CD4-positive, CD25-positive, alpha-beta regulatory T cell (primary cell): ENCODE data around the gene PLAAT3. TPM values are rescaled to one million over a fixed set of nuclear protein-coding genes. Genes with fewer than 3 reads are reported as not detected.
A peak's percentile ranks its signal among the peaks of the same experiment; 100 is the strongest.
"Not testable (repeated sequence)": the region's sequence is repeated elsewhere in the genome, so short reads cannot be mapped to it uniquely, and the experiment has no call there.

Source experiments
- ATAC-seq, 2 donors: fragments of 150-1000 bp; cut with Tn5 transposase; one replicate each; pipeline ENCODE4 v1.10.0; 2021; ENCODE audit warnings: low read depth in 2 of 2, moderate number of reproducible peaks in 2 of 2, moderate library complexity in 1 of 2
- DNase-seq, 3 donors: peaks; one replicate each; pipeline versions ENCODE4 v3.0.0 to v3.0.0-alpha.2; 2012 to 2022; ENCODE audit warnings: mixed read lengths in 1 of 3
- H3K27ac ChIP-seq: one replicate; pipeline ENCODE4 v1.7.0; 2013; ENCODE audit warnings: mild to moderate bottlenecking, low read length; ENCODE audit not compliant: insufficient read depth, poor library complexity, severe bottlenecking
- H3K27me3 ChIP-seq: one replicate; pipeline ENCODE4 v1.7.0; 2013; ENCODE audit warnings: low read length; ENCODE audit not compliant: control insufficient read depth, insufficient read depth
- H3K36me3 ChIP-seq: one replicate; pipeline ENCODE4 v1.7.0; 2013; ENCODE audit warnings: mild to moderate bottlenecking, low read length, moderate library complexity; ENCODE audit not compliant: control insufficient read depth, insufficient read depth
- H3K4me1 ChIP-seq: 2 replicates; pipeline ENCODE4 v1.7.0; 2013; ENCODE audit warnings: mild to moderate bottlenecking, low read length; ENCODE audit not compliant: insufficient read depth, control insufficient read depth, poor library complexity, severe bottlenecking
- H3K4me3 ChIP-seq: one replicate; pipeline ENCODE4 v1.7.0; 2013; ENCODE audit warnings: low read depth, mild to moderate bottlenecking, low read length, moderate library complexity
- H3K9me3 ChIP-seq, 2 experiments: 1 replicate in 1 of 2; 2 replicates in 1 of 2; pipeline ENCODE4 v1.7.0; 2013; ENCODE audit warnings: low read length in 2 of 2, mild to moderate bottlenecking in 1 of 2, moderate library complexity in 1 of 2; ENCODE audit not compliant: control insufficient read depth in 2 of 2
- H3K27ac Mint-ChIP-seq, 3 donors: one replicate each; pipeline ENCODE4 v1.8.0; 2020 to 2022; ENCODE audit warnings: mild to moderate bottlenecking in 3 of 3, mixed read lengths in 3 of 3, moderate library complexity in 2 of 3
- H3K27me3 Mint-ChIP-seq: one replicate; pipeline ENCODE4 v1.8.0; 2022; ENCODE audit warnings: mild to moderate bottlenecking, mixed read lengths
- H3K36me3 Mint-ChIP-seq: one replicate; pipeline ENCODE4 v1.8.0; 2020; ENCODE audit warnings: mixed read lengths
- H3K4me1 Mint-ChIP-seq, 4 donors: one replicate each; pipeline ENCODE4 v1.8.0; 2020 to 2022; ENCODE audit warnings: mixed read lengths in 4 of 4, mild to moderate bottlenecking in 1 of 4
- H3K4me3 Mint-ChIP-seq, 4 donors: one replicate each; pipeline ENCODE4 v1.8.0; 2020 to 2022; ENCODE audit warnings: mild to moderate bottlenecking in 4 of 4, mixed read lengths in 4 of 4, moderate library complexity in 3 of 4
- H3K9me3 Mint-ChIP-seq, 7 donors: one replicate each; pipeline ENCODE4 v1.8.0; 2020 to 2022; ENCODE audit warnings: mixed read lengths in 7 of 7, mild to moderate bottlenecking in 3 of 7, moderate library complexity in 2 of 7
- polyA plus RNA-seq, 4 donors: library from polyadenylated mRNA; unstranded; fragments of 300-500 nt; fragmentation: Illumina TruSeq; gene quantifications; one replicate each; pipeline ENCODE4 v1.2.3, GENCODE V29; 2021
- total RNA-seq: library from RNA; stranded (reverse); gene quantifications from one replicate; pipeline ENCODE4 v1.2.3, GENCODE V29; 2022

The PLAAT3 gene
- total and polyA plus RNA-seq, 5 donors from 2014 or later, result 3.1 to 19.0 (median 5.8) TPM

GRCh38 chr11:63553759-63554158, 60.5 kb downstream of the PLAAT3 start:
- peak overlapping the region; percentile 76 to 91 (median 85) for H3K4me3 Mint-ChIP-seq
- H3K27ac ChIP-seq, result peak overlapping the region; percentile 74
- peak overlapping the region; percentile 84 to 99 (median 99) for H3K27ac Mint-ChIP-seq
- peak; percentile 85 to 94 for ATAC-seq
- H3K27me3 ChIP-seq, result no peaks in the 10 kb centered on the region
- H3K36me3 Mint-ChIP-seq, result peaks cover 3% of the 10 kb centered on the region
- H3K4me1 Mint-ChIP-seq, result peaks cover 26 to 62% (median 37%) of the 10 kb centered on the region in 4 donors
- H3K4me1 ChIP-seq, result peaks cover 37% of the 10 kb centered on the region
- no peaks in the 10 kb centered on the region for H3K9me3 ChIP-seq
- DNase-seq, result peak in 2 of 3 donors; percentile 45 to 78
- H3K9me3 Mint-ChIP-seq, result no peaks in the 10 kb centered on the region
- H3K36me3 ChIP-seq, result no peaks in the 10 kb centered on the region
- no peaks in the 10 kb centered on the region for H3K27me3 Mint-ChIP-seq
- H3K4me3 ChIP-seq, result peak overlapping the region; percentile 47

GRCh38 chr11:63552921-63553320, 61.3 kb downstream of the PLAAT3 start:
- peak overlapping the region; percentile 74 for H3K27ac ChIP-seq
- H3K4me1 Mint-ChIP-seq, result peaks cover 26 to 62% (median 35%) of the 10 kb centered on the region in 4 donors

GRCh38 chr11:63551889-63552266, 62.4 kb downstream of the PLAAT3 start:
- H3K9me3 ChIP-seq, result no peaks in the 10 kb centered on the region
- peaks cover 10% of the 10 kb centered on the region for H3K36me3 Mint-ChIP-seq
- DNase-seq (no peak), ATAC-seq (no peak)
- H3K27me3 ChIP-seq, result no peaks in the 10 kb centered on the region
- peaks cover 24 to 63% (median 34%) of the 10 kb centered on the region in 4 donors for H3K4me1 Mint-ChIP-seq
- H3K27ac ChIP-seq, result peak overlapping the region; percentile 47
- peak overlapping the region; percentile 31 for H3K4me3 ChIP-seq
- peak overlapping the region in 2 of 3 donors; percentile 66 to 84 for H3K27ac Mint-ChIP-seq
- peaks cover 37% of the 10 kb centered on the region for H3K4me1 ChIP-seq
- no peaks in the 10 kb centered on the region for H3K27me3 Mint-ChIP-seq
- no peaks in the 10 kb centered on the region for H3K9me3 Mint-ChIP-seq
- H3K4me3 Mint-ChIP-seq, result peak overlapping the region in 3 of 4 donors; percentile 81 to 91 (median 86)
- H3K36me3 ChIP-seq, result peaks cover 6% of the 10 kb centered on the region

More at GRCh38 chr11:63552921-63553320, 61.3 kb downstream of the PLAAT3 start:
- Mint-ChIP-seq H3K4me3 (peak overlapping the region; percentile 2 to 91 (median 82)), H3K36me3 (peaks cover 3% of the 10 kb centered on the region), H3K9me3 (no peaks in the 10 kb centered on the region), H3K27me3 (no peaks in the 10 kb centered on the region), H3K27ac (peak overlapping the region; percentile 84 to 97 (median 88))
- ATAC-seq (no peak), DNase-seq (no peak)
- H3K9me3 ChIP-seq, result no peaks in the 10 kb centered on the region
- peaks cover 3% of the 10 kb centered on the region for H3K36me3 ChIP-seq
- peaks cover 37% of the 10 kb centered on the region for H3K4me1 ChIP-seq
- no peak overlapping the region for H3K4me3 ChIP-seq
- H3K27me3 ChIP-seq, result no peaks in the 10 kb centered on the region

- Histone ChIP-seq H3K9me3 (no peaks in the 10 kb centered on the region), H3K4me3 (peak overlapping the region; percentile 31), H3K36me3 (peaks cover 10% of the 10 kb centered on the region), H3K4me1 (peaks cover 37% of the 10 kb centered on the region), H3K27me3 (no peaks in the 10 kb centered on the region), H3K27ac (peak overlapping the region; percentile 47)
- H3K4me3 Mint-ChIP-seq, result peak overlapping the region; percentile 81 to 91 (median 85)
- peak overlapping the region; percentile 84 to 92 (median 91) for H3K27ac Mint-ChIP-seq
- no peaks in the 10 kb centered on the region for H3K9me3 Mint-ChIP-seq
- ATAC-seq (no peak), DNase-seq (peak in 1 of 3 donors; percentile 37)
- H3K4me1 Mint-ChIP-seq, result peaks cover 23 to 57% (median 35%) of the 10 kb centered on the region in 4 donors
- peaks cover 16% of the 10 kb centered on the region for H3K36me3 Mint-ChIP-seq
- no peaks in the 10 kb centered on the region for H3K27me3 Mint-ChIP-seq
Measured at GRCh38 chr11:63551091-63551888, 62.9 kb downstream of the PLAAT3 start.

GRCh38 chr11:63550156-63550700, 64.0 kb downstream of the PLAAT3 start:
- Mint-ChIP-seq H3K4me3 (peak overlapping the region in 2 of 4 donors; percentile 84 to 86), H3K36me3 (peaks cover 22% of the 10 kb centered on the region), H3K4me1 (peaks cover 22 to 47% (median 34%) of the 10 kb centered on the region in 4 donors), H3K27ac (peak overlapping the region in 1 of 3 donors; percentile 84)
- not testable (repeated sequence) for DNase-seq, H3K27me3 Mint-ChIP-seq, H3K27me3 ChIP-seq, H3K27ac ChIP-seq, ATAC-seq, H3K9me3 Mint-ChIP-seq, H3K4me3 ChIP-seq, H3K9me3 ChIP-seq
- Histone ChIP-seq H3K4me1 (peaks cover 37% of the 10 kb centered on the region), H3K36me3 (peaks cover 21% of the 10 kb centered on the region)

- Mint-ChIP-seq H3K27ac (peak overlapping the region; percentile 23 to 65 (median 56)), H3K4me3 (peak overlapping the region in 1 of 4 donors; percentile 27), H3K4me1 (peaks cover 18 to 44% (median 30%) of the 10 kb centered on the region in 4 donors), H3K9me3 (no peaks in the 10 kb centered on the region), H3K27me3 (no peaks in the 10 kb centered on the region), H3K36me3 (peaks cover 26% of the 10 kb centered on the region)
- Histone ChIP-seq H3K36me3 (peaks cover 29% of the 10 kb centered on the region), H3K4me3 (no peak overlapping the region), H3K9me3 (no peaks in the 10 kb centered on the region), H3K4me1 (peaks cover 29% of the 10 kb centered on the region), H3K27me3 (no peaks in the 10 kb centered on the region), H3K27ac (no peak overlapping the region)
- ATAC-seq, result no peak
- no peak for DNase-seq
Measured at GRCh38 chr11:63549411-63549810, 64.8 kb downstream of the PLAAT3 start.

GRCh38 chr11:63548178-63548577, 66.1 kb downstream of the PLAAT3 start:
- no peaks in the 10 kb centered on the region for H3K9me3 Mint-ChIP-seq
- Histone ChIP-seq H3K4me3 (no peak overlapping the region), H3K9me3 (no peaks in the 10 kb centered on the region), H3K36me3 (peaks cover 41% of the 10 kb centered on the region), H3K27ac (no peak overlapping the region), H3K4me1 (peaks cover 17% of the 10 kb centered on the region), H3K27me3 (no peaks in the 10 kb centered on the region)
- H3K4me3 Mint-ChIP-seq, result no peak overlapping the region
- peaks cover 27% of the 10 kb centered on the region for H3K36me3 Mint-ChIP-seq
- no peaks in the 10 kb centered on the region for H3K27me3 Mint-ChIP-seq
- ATAC-seq, result no peak
- H3K27ac Mint-ChIP-seq, result no peak overlapping the region
- peaks cover 22 to 41% (median 26%) of the 10 kb centered on the region in 4 donors for H3K4me1 Mint-ChIP-seq
- no peak for DNase-seq
